Measurements from ENCODE around the gene XXYLT1.

XXYLT1 gene

GRCh38 chr3:195078891-195079440, 192.0 kb downstream of the XXYLT1 start:
- peak overlapping the region; percentile 30 for H2AK5ac ChIP-seq (ENCODE audit: low read length, severe bottlenecking)
- peaks cover 0 to 19% of the 10 kb centered on the region in 2 experiments for H3K36me3 ChIP-seq (ENCODE audit: control insufficient read depth in 1 of 2, insufficient read depth in 2 of 2, low read depth in 1 of 2, low read length in 2 of 2)
- no peak overlapping the region for H3K4me3 ChIP-seq (ENCODE audit: insufficient read depth in 1 of 2, low read depth in 1 of 2, low read length in 2 of 2)
- no peak overlapping the region for H3K4ac ChIP-seq (ENCODE audit: low read depth in 1 of 2, low read length in 2 of 2)
- no peak overlapping the region for H3K14ac ChIP-seq (ENCODE audit: low read length in 2 of 2)
- H3K4me1 ChIP-seq (ENCODE audit: control insufficient read depth, insufficient read depth, low read depth, low read length): peaks cover 26% of the 10 kb centered on the region
- no peak overlapping the region for H2BK120ac ChIP-seq (ENCODE audit: low read depth, low read length)
- no peak overlapping the region for H4K8ac ChIP-seq (ENCODE audit: low read length)
- H2AFZ ChIP-seq (ENCODE audit: low read depth, low read length): no peak overlapping the region
- H3K18ac ChIP-seq (ENCODE audit: low read depth in 1 of 2, low read length in 2 of 2): peak overlapping the region in 1 of 2 experiments; percentile 10
- DNase-seq: no peak
- H2BK5ac ChIP-seq (ENCODE audit: low read depth, low read length, poor library complexity, severe bottlenecking): no peak overlapping the region
- no peak overlapping the region for H3K4me2 ChIP-seq (ENCODE audit: low read length, poor library complexity, severe bottlenecking)
- peaks cover 5% of the 10 kb centered on the region for H3K79me1 ChIP-seq (replicated peaks; ENCODE audit: low read length, poor library complexity, severe bottlenecking)
- no peak overlapping the region for H3K9ac ChIP-seq (ENCODE audit: low read length)
- H3K27ac ChIP-seq (ENCODE audit: low read length, poor library complexity, severe bottlenecking): no peak overlapping the region
- no peaks in the 10 kb centered on the region for H3K27me3 ChIP-seq (ENCODE audit: control insufficient read depth in 1 of 2, insufficient read depth in 1 of 2, low read length in 2 of 2)
- H3K23ac ChIP-seq (ENCODE audit: low read length in 2 of 2): no peak overlapping the region
- peak overlapping the region; percentile 25 to 29 for H2BK12ac ChIP-seq (ENCODE audit: low read length in 2 of 2)
- WGBS: 86% methylated on average over 11 of the region's 12 CpGs
- H3K9me3 ChIP-seq (ENCODE audit: control insufficient read depth, low read length): no peaks in the 10 kb centered on the region
- peak overlapping the region; percentile 17 for H2BK15ac ChIP-seq (ENCODE audit: low read depth, poor library complexity, severe bottlenecking)
- no peak overlapping the region for H4K91ac ChIP-seq (ENCODE audit: low read length)

GRCh38 chr3:195077611-195078540, 193.1 kb downstream of the XXYLT1 start:
- H2AFZ ChIP-seq (ENCODE audit: low read depth, low read length): no peak overlapping the region
- no peak overlapping the region for H3K27ac ChIP-seq (ENCODE audit: low read length, poor library complexity, severe bottlenecking)
- peak overlapping the region in 1 of 2 experiments; percentile 36 for H3K14ac ChIP-seq (ENCODE audit: low read length in 2 of 2)
- no peak for DNase-seq
- no peak overlapping the region for H2BK120ac ChIP-seq (ENCODE audit: low read depth, low read length)
- no peaks in the 10 kb centered on the region for H3K27me3 ChIP-seq (ENCODE audit: control insufficient read depth in 1 of 2, insufficient read depth in 1 of 2, low read length in 2 of 2)
- peaks cover 26% of the 10 kb centered on the region for H3K4me1 ChIP-seq (ENCODE audit: control insufficient read depth, insufficient read depth, low read depth, low read length)
- no peak overlapping the region for H4K8ac ChIP-seq (ENCODE audit: low read length)
- no peaks in the 10 kb centered on the region for H3K9me3 ChIP-seq (ENCODE audit: control insufficient read depth, low read length)
- H3K36me3 ChIP-seq (ENCODE audit: control insufficient read depth in 1 of 2, insufficient read depth in 2 of 2, low read depth in 1 of 2, low read length in 2 of 2): peaks cover 0 to 19% of the 10 kb centered on the region in 2 experiments
- H3K18ac ChIP-seq (ENCODE audit: low read depth in 1 of 2, low read length in 2 of 2): no peak overlapping the region
- peak overlapping the region; percentile 10 to 31 for H2BK12ac ChIP-seq (ENCODE audit: low read length in 2 of 2)
- no peak overlapping the region for H2BK5ac ChIP-seq (ENCODE audit: low read depth, low read length, poor library complexity, severe bottlenecking)
- H2BK15ac ChIP-seq (ENCODE audit: low read depth, poor library complexity, severe bottlenecking): no peak overlapping the region
- WGBS: 95% methylated on average over 29 of the region's 29 CpGs
- H3K23ac ChIP-seq (ENCODE audit: low read length in 2 of 2): no peak overlapping the region
- peak overlapping the region; percentile 43 for H4K91ac ChIP-seq (ENCODE audit: low read length)
- H3K79me1 ChIP-seq (replicated peaks; ENCODE audit: low read length, poor library complexity, severe bottlenecking): peaks cover 5% of the 10 kb centered on the region
- H3K9ac ChIP-seq (ENCODE audit: low read length): no peak overlapping the region
- H2AK5ac ChIP-seq (ENCODE audit: low read length, severe bottlenecking): no peak overlapping the region
- peak overlapping the region in 1 of 2 experiments; percentile 13 for H3K4ac ChIP-seq (ENCODE audit: low read depth in 1 of 2, low read length in 2 of 2)
- H3K4me2 ChIP-seq (ENCODE audit: low read length, poor library complexity, severe bottlenecking): no peak overlapping the region
- no peak overlapping the region for H3K4me3 ChIP-seq (ENCODE audit: insufficient read depth in 1 of 2, low read depth in 1 of 2, low read length in 2 of 2)

GRCh38 chr3:195076981-195077610, 193.9 kb downstream of the XXYLT1 start:
- WGBS: 90% methylated on average over 11 of the region's 11 CpGs
- Histone ChIP-seq H2BK12ac (ENCODE audit: low read length in 2 of 2) (peak overlapping the region in 1 of 2 experiments; percentile 31), H3K9ac (ENCODE audit: low read length) (no peak overlapping the region), H3K4me3 (ENCODE audit: insufficient read depth in 1 of 2, low read depth in 1 of 2, low read length in 2 of 2) (no peak overlapping the region), H3K4me1 (ENCODE audit: control insufficient read depth, insufficient read depth, low read depth, low read length) (peaks cover 26% of the 10 kb centered on the region), H2AK5ac (ENCODE audit: low read length, severe bottlenecking) (no peak overlapping the region), H2AFZ (ENCODE audit: low read depth, low read length) (no peak overlapping the region), H3K79me1 (replicated peaks; ENCODE audit: low read length, poor library complexity, severe bottlenecking) (peaks cover 5% of the 10 kb centered on the region), H2BK15ac (ENCODE audit: low read depth, poor library complexity, severe bottlenecking) (no peak overlapping the region), H3K23ac (ENCODE audit: low read length in 2 of 2) (no peak overlapping the region), H2BK120ac (ENCODE audit: low read depth, low read length) (no peak overlapping the region), H3K27me3 (ENCODE audit: control insufficient read depth in 1 of 2, insufficient read depth in 1 of 2, low read length in 2 of 2) (no peaks in the 10 kb centered on the region), H2BK5ac (ENCODE audit: low read depth, low read length, poor library complexity, severe bottlenecking) (no peak overlapping the region), H3K4ac (ENCODE audit: low read depth in 1 of 2, low read length in 2 of 2) (no peak overlapping the region), H4K91ac (ENCODE audit: low read length) (no peak overlapping the region), H3K36me3 (ENCODE audit: control insufficient read depth in 1 of 2, insufficient read depth in 2 of 2, low read depth in 1 of 2, low read length in 2 of 2) (peaks cover 0 to 19% of the 10 kb centered on the region in 2 experiments), H4K8ac (ENCODE audit: low read length) (no peak overlapping the region), H3K14ac (ENCODE audit: low read length in 2 of 2) (peak overlapping the region in 1 of 2 experiments; percentile 68), H3K27ac (ENCODE audit: low read length, poor library complexity, severe bottlenecking) (no peak overlapping the region), H3K4me2 (ENCODE audit: low read length, poor library complexity, severe bottlenecking) (no peak overlapping the region), H3K18ac (ENCODE audit: low read depth in 1 of 2, low read length in 2 of 2) (no peak overlapping the region), H3K9me3 (ENCODE audit: control insufficient read depth, low read length) (no peaks in the 10 kb centered on the region)
- no peak for DNase-seq
